Stimulated activated CD4-positive, alpha-beta T cell treated with anti-CD3 and anti-CD28 coated beads, Interleukin-2, amount 100 ng/mL, for 24 hours (primary cell): ENCODE data around the gene ELOVL5.
"Not testable (repeated sequence)": the region's sequence is repeated elsewhere in the genome, so short reads cannot be mapped to it uniquely, and the experiment has no call there.

Experiments
- DNase-seq, 2 donors: peaks; one replicate each; pipeline ENCODE4 v3.0.0-alpha.2; 2020

Gene ELOVL5

GRCh38 chr6:53327017-53327395 is 21.7 kb downstream of the ELOVL5 start:
- no peak for DNase-seq

- DNase-seq, result peak in 1 of 2 donors; percentile 23
Measured at GRCh38 chr6:53326372-53327016, 22.3 kb downstream of the ELOVL5 start.

DNA sequence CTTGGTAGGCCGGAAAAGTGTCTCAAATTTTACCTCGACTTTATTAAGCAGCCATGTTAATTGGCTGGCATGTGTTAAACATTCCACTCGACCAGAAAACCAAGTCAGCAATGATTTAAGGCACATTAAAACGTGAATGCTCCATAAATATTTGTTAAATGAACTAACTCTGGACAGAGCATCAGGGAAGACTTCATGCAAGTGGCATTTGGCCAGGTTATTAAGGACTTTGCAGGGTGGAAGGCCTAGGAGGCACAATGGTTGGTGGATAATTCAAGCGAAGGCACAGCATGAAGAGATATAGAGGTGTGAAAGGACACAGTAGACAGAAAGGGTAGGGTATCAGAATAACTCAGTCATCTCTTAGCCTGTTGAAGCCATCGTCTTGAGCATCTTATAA is 23.0 kb downstream of the ELOVL5 start:
- no peak for DNase-seq

- no peak for DNase-seq
Measured at GRCh38 chr6:53322188-53323029, 26.3 kb downstream of the ELOVL5 start.

GRCh38 chr6:53321701-53322100 is 27.0 kb downstream of the ELOVL5 start:
- DNase-seq, result no peak

DNA sequence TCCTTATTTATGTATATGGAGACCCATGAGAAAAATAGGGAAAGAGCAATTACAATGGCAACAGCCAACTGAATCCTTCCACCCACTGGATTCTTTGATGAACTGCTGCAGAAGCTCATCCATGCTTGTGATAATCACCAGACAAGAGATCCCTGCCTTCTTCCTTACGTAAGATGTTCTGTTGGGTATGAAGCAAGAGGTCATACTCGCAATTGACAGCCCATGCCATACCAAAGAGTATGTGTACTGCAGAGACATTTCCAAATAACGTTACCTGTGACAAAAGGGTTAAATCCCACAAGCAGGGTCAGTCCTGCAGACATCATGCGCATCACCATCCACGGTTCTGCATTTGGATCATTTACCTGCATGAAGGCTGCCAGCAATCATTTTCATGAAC is 27.8 kb downstream of the ELOVL5 start:
- no peak for DNase-seq

DNA sequence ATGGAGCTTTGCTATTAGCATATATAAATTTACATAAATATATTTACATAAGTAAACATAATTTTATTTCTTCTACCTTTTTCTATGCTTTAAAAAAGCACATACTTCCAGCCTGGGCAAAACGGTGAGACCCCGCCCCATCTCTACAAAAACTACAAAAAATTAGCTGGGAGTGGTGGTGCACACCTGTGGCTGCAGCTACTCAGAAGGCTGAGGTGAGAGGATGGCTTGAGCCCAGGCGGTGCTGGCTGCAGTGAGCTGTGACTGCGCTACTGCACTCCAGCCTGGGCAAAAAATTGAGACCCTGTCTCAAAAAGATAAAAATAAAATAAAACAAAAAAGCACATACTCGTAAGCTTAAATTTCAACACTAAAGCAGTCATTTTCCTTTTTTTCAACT is 30.3 kb downstream of the ELOVL5 start:
- DNase-seq, result no peak

- no peak for DNase-seq
Measured at GRCh38 chr6:53317861-53318260, 30.9 kb downstream of the ELOVL5 start.

GRCh38 chr6:53317299-53317698 is 31.5 kb downstream of the ELOVL5 start:
- not testable (repeated sequence) for DNase-seq

- no peak for DNase-seq
Measured at GRCh38 chr6:53316142-53316541, 32.6 kb downstream of the ELOVL5 start.

DNA sequence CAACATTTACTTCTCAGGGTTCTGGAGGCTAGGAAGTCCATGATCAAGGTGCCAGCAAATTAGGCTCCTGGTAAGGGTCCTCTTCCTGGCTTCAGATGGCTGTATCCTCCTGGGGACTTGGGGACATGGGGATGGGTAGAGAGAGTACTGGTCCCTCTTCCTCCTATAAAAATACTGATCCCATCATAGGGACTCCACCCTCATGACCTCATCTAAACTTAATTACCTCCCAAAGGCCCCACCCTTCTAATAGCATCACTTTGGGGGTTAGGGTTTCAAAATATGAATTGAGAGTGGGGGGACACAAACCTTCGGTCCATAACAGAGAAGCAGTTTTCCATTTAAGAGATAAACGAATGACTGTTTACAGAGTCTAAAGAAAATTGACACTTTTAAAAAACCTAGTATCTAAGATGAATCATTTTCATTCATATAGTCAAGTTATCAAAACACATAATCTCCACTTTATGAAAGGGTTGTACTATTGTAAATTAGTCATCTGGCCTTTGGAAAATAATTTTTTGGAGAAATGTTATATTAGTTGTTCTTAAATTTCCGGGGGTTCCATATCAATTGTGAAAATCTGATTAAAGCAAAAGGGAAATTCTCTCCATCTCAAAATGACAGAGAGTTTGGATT is 33.5 kb downstream of the ELOVL5 start:
- DNase-seq, result no peak

- DNase-seq, result no peak
Measured at GRCh38 chr6:53313784-53314400, 34.9 kb downstream of the ELOVL5 start.

DNA sequence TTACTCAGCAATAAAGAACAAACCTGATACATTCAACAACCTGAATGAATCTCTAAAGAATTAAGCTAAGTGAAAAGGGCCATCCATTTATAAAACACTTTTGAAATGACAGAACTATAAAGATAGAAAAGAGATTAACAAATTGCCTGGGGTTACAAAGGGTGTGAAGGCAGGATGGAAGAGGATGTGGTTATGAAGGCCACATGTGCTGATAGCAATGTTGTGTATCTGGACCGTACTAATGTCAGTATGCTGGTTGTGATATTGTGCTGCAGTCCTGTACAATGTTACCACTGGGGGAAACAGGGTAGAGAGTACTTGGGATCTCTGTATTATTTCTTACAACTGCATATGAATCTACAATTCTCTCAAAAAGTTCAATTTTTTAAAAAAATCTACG is 36.4 kb downstream of the ELOVL5 start:
- no peak for DNase-seq

DNA sequence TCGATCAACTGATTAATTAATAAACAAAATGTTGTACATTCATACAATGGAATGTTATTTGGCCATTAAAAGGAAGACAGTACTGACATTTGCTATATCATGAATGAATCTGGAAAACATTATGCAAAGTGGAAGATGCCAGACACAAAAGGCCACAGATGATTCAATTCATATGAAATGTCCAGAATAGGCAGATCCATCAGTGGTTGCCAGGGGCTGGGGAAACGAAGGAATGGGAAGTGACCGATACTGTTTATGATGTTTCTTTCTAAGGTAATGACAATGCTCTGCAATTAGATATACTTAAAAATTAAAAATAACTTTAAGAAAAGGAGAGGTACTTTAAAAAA is 37.2 kb downstream of the ELOVL5 start:
- DNase-seq, result no peak

DNA sequence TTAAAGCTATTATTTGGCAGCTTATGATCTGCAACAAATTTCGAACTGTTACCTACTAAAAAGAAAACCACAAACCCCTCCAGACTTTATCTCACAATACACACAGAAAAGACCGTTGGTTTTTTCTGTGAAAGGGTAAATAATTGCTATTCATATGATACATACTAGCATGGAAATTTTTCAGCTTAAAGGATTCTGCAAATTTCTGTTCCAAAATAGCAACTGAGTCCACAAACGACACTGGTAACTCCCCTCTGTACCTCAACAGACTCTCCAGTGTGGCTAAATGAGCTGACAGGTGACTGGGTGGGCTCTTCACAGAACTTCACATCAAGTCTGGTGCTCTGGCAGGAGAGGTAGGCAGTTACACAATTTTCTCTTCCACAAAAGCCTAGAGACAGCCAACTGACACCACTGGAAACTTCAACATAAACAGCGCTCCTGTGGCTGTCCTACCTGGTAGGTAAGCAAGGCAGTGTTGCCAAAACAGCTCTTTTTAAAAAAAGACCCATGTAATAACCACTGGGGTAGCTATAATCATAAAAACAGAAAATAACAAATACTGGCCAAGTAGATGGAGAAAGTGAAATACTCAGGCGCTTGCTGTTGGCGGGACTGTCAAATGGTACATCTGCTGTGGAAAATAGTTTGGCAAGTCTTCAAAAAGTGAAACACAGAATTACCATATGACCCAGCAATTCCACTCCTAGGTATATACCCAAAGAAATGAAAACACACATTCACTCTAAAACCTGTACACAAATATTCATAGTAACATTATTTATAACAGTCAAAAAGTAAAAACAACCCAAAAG is 37.8 kb downstream of the ELOVL5 start:
- no peak for DNase-seq

- DNase-seq, result no peak
Measured at GRCh38 chr6:53309901-53310300, 38.8 kb downstream of the ELOVL5 start.

GRCh38 chr6:53309059-53309900 is 39.5 kb downstream of the ELOVL5 start:
- DNase-seq, result no peak

- peak; percentile 24 to 41 for DNase-seq
Measured at GRCh38 chr6:53306819-53307347, 41.9 kb downstream of the ELOVL5 start.

DNA sequence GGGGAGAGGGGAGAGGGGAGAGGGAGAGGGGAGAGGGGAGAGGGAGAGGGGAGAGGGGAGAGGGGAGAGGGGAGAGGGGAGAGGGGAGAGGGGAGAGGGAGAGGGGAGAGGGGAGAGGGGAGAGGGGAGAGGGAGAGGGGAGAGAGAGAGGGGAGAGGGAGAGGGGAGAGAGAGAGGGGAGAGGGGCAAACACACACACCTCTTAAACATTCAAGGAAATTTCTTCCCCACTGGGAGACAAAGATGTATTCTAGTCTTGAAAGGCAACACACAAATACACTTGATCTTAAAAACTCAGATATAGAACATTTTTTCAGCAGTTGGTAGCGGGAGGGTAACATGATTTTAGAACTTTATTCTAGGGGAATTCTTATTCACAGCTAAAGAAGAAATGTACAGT is 42.5 kb downstream of the ELOVL5 start:
- not testable (repeated sequence) for DNase-seq

GRCh38 chr6:53305506-53306005 is 43.2 kb downstream of the ELOVL5 start:
- DNase-seq, result not testable (repeated sequence)

DNA sequence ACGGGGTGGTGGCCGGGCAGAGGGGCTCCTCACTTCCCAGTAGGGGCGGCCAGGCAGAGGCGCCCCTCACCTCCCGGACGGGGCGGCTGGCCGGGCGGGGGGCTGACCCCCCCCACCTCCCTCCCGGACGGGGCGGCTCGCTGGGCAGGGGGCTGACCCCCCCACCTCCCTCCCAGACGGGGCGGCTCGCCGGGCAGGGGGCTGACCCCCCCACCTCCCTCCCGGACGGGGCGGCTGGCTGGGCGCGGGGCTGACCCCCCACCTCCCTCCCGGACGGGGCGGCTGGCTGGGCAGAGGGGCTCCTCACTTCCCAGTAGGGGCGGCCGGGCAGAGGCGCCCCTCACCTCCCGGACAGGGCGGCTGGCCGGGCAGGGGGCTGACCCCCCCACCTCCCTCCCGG is 43.8 kb downstream of the ELOVL5 start:
- DNase-seq, result not testable (repeated sequence)
